HG02943 (cell line): ENCODE results near the gene MAD1L1.
"Not testable (repeated sequence)": the region's sequence is repeated elsewhere in the genome, so short reads cannot be mapped to it uniquely, and the experiment has no call there.

Source experiments
- ATAC-seq: cut with Tn5 transposase; IDR thresholded peaks from one replicate; pipeline ENCODE4 v1.9.1; 2021; ENCODE audit warnings: mild to moderate bottlenecking, low read depth, moderate library complexity; ENCODE audit not compliant: unreplicated experiment

Gene MAD1L1

GRCh38 chr7:1981201-1981877 lies 251.4 kb downstream of the MAD1L1 start:
- ATAC-seq: no peak

DNA sequence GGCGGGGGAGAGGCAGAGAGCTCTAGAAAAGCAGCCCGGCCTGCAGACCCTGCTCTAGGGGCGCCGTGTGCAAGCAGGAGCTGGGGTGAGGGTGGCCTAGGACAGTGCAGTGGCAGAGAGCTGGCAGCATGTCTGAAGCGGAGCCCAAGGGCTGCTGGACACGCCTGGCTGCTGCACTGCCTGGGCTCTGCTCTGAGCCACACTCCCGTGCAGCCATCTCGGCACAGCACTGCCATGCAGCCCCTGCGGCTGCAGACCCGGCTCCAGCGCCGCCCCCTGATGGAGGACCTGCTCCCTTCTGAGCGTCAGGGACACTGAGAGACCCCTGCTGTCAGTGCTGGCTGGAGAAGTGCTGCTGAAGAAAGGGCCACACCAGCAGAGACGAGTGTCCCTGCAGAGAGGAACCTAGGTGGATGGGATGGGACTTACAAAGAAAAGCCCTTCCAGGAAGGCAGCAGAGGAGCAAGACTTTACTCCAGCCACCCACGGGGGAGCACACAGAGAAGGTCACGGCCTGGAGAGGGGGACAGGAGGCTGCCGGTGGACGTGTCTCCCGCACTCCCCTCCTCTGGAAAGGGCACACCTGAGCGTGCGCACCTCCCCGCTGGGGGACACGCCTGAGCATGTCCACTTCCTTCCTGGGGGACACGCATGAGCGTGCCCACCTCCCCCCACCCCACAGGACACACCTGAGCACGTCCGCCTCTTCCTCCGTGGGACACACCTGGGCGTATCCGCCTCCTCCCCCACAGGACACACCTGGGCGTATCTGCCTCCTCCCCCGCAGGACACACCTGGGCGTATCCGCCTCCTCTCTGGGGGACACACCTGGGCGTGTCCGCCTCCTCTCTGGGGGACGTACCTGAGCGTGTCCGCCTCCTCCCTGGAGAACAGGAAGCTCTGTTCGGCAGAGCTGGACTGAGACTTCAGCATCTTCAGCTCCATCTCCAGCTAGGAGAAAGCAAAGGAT lies 252.9 kb downstream of the MAD1L1 start:
- no peak for ATAC-seq

- no peak for ATAC-seq
These were observed 253.8 kb downstream of the MAD1L1 start for GRCh38 chr7:1978656-1979590.

DNA sequence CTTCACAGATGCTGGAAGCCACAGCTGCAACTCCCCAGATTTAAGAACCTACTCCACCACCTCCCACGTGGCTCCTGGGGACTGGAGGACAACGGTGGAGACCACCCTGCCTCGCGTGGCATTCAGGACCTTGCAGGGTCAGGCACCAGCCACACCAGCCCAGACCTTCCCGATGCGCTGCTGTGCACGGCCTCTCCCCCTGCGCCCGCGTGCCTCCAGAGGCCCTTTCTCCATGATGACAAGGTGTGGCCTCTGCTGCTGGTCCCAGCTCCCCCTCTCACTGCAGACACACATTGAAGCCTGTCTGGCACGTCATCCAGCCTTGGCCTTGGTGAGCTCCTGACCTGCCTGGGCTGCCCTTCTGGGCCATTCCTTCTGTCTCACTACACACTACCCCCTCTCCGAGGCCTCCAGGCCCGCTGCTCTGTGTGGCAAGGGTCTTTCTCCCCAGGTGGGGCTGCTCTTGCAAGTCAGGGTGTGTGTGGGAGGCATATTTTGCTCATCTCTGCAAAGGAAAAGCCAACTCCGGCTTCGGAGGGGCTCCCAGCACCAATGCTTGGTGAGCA lies 254.8 kb downstream of the MAD1L1 start:
- ATAC-seq: no peak

DNA sequence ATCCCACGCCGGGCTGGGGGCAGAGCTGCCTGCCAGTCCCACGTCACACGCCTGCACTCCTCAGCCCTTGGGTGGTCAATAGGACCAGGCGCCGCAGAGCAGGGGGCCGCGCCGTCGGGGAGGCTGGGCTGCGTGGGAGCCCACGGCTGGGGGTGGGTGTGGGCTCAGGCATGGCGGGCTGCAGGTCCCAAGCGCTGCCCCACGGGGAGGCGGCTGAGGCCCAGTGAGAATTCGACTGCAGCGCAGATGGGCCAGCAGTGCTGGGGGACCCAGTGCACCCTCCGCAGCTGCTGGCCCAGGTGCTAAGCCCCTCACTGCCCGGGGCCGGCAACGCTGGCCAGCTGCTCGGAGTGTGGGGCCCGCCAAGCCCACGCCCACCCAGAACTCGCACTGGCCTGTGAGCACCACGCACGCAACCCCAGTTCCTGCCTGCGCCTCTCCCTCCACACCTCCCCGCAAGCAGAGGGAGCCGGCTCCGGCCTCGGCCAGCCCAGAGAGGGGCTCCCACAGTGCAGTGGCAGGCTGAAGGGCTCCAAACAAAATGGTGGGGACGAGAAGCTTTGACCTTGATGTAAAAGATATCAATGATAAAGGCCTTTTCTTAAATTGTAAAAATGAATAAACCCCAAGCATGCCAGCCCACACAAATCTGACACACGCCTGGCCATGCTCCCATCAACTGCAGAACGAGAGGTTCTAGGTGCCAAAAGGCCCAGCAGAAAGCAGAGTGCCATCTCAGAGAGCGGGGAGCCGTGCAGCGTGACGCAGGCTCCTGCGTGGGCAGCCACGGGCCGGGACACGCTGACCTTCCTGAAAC lies 255.5 kb downstream of the MAD1L1 start:
- no peak for ATAC-seq

DNA sequence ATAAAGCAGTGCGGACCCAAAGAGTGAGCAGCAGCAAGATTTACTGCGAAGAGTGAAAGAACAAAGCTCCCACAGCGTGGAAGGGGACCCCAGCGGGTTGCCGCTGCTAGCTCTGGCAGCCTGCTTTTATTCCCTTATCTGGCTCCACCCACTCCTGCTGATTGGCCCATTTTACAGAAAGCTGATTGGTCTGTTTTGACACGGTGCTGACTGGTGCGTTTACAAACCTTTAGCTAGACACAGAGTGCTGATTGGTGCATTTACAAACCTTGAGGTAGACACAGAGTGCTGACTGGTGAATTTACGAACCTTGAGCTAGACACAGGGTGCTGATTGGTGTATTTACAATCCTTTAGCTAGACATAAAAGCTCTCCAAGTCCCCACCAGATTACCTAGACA lies 256.2 kb downstream of the MAD1L1 start:
- ATAC-seq: not testable (repeated sequence)

GRCh38 chr7:1975581-1975980 lies 257.2 kb downstream of the MAD1L1 start:
- no peak for ATAC-seq

DNA sequence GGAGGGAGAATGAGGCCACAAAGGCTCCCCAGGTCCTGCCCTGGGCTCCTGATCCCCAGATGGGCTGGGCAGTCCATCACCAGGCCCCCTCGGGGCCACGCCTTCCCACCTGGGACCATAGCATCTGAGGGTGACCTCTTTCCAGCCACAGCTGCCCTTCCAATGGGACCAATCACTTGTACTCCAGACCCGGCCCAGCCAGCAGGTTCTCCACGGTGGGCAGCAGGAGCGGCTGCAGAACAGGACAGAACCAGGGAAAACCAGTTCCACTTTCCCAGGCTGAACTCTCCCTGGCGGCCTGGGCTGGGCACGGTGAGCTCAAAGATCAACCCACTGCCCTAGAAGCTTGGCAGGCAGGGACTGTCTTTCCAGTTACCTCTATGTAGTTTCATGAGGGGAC lies 257.6 kb downstream of the MAD1L1 start:
- no peak for ATAC-seq

GRCh38 chr7:1974290-1975101 lies 258.2 kb downstream of the MAD1L1 start:
- ATAC-seq: no peak

DNA sequence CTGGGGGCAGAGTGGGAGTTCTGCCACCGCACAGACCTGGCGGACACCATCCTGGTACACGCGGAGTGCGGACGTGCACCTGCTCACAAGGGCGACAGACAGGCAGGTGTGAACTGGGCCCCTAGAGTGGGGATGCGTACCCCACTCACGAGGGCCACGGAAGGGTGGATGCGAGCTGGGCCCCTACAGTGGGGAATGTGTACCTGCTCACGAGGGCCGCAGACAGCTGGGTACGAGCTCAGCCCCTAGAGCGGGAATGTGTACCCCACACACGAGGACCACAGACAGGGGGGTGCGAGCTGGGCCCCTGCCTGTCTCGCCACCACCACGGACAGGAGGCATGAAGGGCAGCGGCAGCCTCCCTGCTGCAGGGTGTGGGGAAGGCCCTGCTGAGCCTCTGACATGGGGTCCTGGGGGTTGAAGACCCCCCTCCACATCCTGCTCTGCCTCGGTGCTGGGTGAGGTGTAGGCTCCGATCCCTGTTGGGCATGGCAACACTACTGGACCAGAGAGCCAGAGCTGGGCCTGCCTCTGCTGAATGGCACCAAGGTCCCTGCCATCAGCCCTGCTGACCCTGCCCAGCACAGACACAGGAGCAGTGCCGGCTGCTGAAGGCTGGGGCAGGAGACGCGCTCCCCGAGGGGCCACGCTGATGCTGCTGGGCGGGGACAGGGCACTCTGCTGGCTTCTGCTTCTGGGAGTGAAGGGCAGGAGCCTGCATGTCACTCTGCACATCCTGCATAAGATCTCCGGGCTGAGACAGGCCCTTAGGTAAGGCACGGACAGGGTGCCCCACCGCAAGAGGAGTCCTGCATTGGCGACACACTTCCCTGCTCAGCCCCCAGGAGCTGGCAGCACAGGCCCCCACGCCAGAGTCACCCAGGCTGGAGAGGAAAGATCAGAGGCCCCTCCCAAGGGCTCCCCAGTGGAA lies 259.2 kb downstream of the MAD1L1 start:
- no peak for ATAC-seq

DNA sequence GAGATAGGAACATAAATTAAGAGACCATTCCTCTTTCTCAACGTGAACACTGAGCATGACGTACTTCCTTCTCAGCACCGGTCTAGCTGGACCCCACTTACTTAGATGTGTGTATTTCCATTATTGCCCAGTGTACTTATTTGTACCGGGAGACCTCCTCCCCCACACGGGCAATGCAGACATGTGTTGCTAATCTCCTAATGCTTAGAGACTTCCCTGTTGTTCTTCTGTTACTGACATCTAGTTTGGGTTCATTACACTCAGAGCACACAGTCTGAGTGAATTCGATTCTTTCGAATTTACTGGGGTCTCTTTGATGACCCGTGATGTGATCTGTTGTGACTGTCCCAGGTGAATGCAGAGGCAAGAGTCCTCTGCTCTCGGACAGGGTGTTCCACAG lies 260.0 kb downstream of the MAD1L1 start:
- ATAC-seq: no peak

DNA sequence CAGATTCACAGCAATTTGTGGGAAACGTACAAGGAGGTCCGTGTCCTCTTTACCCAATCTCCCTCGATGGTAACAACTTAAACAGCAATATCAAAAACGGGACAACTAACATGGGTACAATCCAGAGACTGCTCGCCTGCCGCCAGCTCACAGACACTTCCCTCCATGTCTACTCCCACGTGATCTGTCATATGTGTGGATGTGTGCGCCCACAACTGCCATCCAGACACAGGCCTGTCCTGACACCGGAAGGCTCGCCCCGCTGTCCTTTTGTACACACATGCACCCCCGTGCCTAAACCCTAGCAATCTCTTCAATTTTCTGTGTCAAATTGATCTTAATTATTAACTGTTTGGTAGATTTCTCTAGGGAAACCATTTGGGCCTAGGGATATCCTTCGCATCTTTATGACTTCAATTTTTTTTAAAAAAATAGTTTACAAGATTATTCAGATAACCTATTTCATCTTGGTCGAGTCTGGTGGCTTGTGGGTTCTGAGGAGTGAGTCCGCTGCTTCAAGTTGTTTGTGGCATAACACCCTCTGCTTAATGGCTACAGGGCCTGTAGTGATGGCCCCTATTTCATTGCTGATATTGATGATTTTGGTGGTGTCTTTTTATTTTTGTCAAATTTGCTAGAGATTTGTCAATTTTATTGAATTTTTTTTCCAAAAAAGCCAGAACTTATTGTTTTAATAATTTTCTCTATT lies 260.6 kb downstream of the MAD1L1 start:
- ATAC-seq: no peak

DNA sequence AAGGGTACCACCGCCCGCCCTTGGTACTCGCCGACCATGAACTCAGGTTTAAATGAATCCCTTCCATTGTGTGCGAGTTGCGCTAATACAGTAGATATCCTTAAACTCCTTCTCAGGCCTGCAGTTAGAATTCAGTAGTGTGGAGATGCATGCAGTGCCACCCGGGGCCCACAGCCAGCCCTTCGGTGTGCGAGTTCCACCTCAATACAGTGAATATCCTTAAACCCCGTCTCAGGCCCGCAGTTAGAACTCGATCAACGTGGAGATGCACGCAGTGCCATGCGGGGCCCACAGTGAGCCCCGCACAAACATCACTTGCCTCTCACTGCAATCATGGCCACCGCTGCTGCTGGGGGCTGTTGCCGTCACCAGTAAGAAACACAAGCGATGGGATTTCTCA lies 261.9 kb downstream of the MAD1L1 start:
- ATAC-seq: no peak

GRCh38 chr7:1970285-1970660 lies 262.5 kb downstream of the MAD1L1 start:
- ATAC-seq: not testable (repeated sequence)

GRCh38 chr7:1969459-1970284 lies 263.1 kb downstream of the MAD1L1 start:
- no peak for ATAC-seq

GRCh38 chr7:1968397-1969111 lies 264.2 kb downstream of the MAD1L1 start:
- no peak for ATAC-seq
